NCI-H1694 treated with DMSO at 0.1 percent for 48 hours (cell line): ENCODE results near the gene TMIGD2.
"Not testable (repeated sequence)": the region's sequence is repeated elsewhere in the genome, so short reads cannot be mapped to it uniquely, and the experiment has no call there.

ENCODE experiments used
- DNase-seq: peaks from one replicate; lab custom pipeline; 2025; lab: John Stamatoyannopoulos, UW

TMIGD2 gene

GRCh38 chr19:4295972-4296771 lies 6.0 kb downstream of the TMIGD2 start:
- DNase-seq = peak; percentile 94

DNA sequence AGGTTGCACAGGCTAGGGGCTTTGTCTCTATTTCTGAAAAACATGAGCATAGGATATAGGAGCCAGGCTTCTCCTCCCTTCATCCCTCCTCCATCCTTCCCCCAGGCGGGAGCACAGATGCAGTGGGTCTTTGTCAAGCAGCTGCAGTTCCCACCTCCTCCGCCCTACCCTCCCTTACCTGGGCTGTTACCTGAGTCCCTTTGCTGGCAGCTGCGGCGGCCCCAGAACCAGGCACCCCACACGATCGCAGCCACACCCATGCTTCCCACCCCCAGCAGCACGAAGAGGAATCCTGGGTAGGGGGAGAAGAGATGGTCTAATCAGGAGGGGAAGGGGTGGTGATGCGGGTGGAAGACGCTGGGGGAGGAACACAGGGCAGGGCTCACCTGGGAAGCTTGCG lies 7.8 kb downstream of the TMIGD2 start:
- DNase-seq = no peak

DNA sequence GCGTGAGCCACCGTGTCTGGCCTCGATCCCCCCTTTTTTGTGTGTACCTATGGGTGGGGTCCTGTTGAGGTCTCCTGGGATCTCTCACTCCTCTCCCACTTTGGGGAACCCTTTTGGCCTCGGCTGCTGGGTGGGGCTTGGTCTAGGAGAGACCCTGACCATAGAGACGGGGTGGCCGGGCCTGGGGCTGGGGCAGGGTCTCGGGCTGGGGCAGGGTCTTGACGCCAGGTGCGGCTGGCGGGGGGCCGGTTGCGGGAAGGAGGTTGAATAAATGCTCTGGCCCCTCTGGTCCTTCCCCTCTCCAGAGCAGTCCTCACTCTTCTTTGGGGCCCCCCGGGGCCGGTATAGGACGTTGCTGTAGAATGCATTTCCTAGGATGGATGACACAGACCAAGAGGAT lies 9.7 kb downstream of the TMIGD2 start:
- no peak for DNase-seq

DNA sequence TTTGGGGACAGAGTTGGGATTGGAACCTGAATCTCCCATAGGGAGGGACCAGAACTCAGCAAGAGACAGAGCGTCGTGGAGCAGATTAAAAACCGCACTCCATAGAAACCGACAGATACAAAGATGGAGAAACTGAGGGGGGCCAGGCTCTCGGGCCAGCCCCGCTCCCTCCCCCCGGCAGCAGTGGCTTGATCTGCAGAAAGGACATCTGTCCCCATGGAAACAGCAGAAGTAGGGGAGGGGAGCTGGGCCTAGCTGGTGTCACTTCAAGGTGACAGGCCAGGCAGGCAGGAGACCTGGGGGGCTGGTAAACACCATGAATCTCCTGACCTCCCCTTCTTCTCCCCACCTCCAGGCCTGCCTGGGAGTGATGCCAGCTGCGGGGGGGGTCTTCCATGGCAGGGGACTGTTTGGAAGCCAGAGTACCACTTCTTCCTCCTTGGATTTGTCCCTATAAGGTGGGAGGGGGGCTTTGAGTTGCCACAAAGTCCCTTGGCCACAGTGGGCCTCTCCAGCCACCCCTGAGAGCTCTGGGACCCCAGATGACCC lies 10.9 kb downstream of the TMIGD2 start:
- no peak for DNase-seq

GRCh38 chr19:4288091-4288777 lies 14.0 kb downstream of the TMIGD2 start:
- DNase-seq = no peak

DNA sequence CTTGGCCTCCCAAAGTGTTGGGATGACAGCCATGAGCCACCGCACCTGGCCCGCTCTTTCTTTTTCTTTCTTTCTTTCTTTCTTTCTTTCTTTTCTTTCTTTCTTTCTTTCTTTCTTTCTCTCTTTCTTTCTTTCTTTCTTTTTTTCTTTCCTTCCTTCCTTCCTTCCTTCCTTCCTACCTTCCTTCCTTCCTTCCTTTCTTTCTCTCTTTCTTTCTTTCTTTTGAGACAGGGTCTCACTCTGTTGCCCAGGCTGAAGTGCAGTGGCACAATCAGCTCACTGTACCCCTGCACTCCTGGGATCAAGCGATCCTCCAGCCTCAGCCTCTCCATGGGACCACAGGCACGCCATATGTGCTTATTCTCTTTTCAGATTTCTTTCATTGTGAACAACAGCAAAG lies 16.0 kb downstream of the TMIGD2 start:
- not testable (repeated sequence) for DNase-seq

GRCh38 chr19:4284974-4285373 lies 17.2 kb downstream of the TMIGD2 start:
- DNase-seq = no peak

GRCh38 chr19:4284176-4284958 lies 17.8 kb downstream of the TMIGD2 start:
- DNase-seq = no peak

- no peak for DNase-seq
Observed at GRCh38 chr19:4279530-4280422, 22.4 kb downstream of the TMIGD2 start.

GRCh38 chr19:4279267-4279529 lies 23.0 kb downstream of the TMIGD2 start:
- no peak for DNase-seq

DNA sequence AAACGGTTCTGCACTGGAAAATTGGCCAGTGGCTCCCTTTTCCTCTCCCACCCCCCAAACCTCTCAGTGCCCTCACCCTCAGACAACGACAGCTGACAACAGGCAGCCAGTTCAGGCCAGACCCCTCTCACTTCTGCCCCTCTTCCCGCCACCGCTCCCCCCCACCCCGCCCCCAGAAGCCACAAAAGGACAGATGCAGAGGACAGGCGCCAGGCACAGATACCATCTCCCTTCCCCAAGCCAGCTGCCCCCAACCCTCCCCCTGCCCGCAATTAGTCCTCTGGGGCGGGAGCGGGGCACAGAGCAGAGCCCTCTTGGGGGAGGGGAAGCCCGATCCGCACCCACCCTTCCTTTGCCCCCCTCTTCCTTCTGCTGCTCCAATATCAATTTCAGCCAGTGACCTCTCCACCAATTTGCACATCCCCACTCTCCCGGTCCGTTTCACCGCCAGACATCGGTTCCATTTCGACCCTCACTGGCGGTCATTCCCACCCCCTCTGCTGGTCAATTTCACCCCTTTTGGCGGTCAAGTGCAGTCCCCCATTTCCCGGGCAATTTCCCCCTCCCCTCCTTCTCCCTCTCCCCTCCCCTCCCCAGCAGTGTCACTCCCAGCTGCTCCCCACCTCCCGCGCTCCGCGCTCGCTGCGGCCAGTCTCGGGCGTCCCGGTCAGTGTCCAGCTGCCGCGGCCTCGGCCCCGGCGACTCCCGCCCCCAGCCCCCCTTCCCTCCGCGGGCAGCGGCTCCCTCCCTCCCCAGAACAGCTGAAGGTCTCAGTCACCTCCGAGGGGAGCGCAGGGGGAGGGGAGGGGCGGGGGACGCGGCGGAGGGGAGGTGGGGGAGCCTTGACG lies 23.5 kb downstream of the TMIGD2 start, which contains the start of gene SHD:
TSS of gene SHD (plus strand) at position 848 of the 848 bp plus-strand sequence. CDS start 798 bp downstream, outside the sequence.
- DNase-seq = peak; percentile 44

DNA sequence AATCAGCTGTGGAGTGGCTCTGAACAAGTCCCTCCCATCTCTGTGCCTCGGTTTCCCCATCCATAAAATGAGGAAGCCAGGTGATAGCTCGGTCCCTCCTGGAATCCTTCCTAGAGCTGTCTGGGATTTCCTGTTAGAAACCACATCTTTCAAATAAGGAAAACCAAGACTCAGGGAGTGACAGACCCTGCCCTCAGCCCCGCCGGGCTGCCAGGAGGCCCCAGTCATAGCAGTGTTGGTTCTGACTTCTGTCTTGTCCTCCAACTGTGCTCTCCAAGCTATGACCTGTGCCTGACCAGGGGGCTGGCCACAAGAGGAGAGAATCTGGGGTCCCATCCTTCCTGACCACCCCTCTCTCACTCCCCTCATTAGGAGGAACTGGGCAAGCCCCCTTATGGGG lies 24.2 kb downstream of the TMIGD2 start:
- DNase-seq = no peak

DNA sequence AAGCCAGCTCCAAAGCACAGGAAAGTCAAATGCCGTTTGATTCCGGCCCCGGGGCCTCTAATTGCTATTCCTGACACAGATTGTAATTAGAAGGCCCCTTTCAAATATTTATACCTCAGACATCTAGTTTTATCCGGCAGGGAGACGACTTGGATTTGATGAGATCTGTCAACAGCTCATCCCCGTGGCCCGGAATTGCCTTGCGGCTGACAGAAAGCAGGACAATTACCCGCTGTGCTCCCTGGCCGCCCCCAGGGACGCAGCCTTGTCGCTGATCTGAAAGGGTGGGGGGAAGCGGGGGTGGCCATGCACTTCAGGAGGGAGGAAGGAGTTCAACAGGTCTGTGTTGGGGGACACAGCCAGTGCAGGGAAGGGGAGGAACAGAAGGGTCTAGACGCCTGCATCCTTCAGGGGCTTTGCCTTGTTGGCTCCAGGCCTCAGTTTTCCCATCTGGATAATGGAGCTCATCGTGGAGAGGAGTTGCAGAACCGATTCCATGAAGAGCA lies 24.9 kb downstream of the TMIGD2 start:
- DNase-seq = no peak

DNA sequence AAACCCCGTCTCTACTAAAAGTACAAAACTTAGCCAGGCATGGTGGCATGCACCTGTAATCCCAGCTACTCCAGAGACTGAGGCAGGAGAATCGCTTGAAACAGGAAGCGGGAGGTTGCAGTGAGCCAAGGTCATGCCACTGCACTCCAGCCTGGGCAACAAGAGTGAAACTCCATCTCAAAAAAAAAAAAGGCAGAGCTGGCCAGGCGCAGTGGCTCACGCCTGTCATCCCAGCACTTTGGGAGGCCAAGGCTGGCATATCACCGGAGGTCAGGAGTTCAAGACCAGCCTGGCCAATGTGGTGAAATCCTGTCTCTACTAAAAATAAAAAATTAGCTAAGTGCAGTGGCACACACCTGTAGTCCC lies 27.9 kb downstream of the TMIGD2 start:
- DNase-seq = not testable (repeated sequence)

DNA sequence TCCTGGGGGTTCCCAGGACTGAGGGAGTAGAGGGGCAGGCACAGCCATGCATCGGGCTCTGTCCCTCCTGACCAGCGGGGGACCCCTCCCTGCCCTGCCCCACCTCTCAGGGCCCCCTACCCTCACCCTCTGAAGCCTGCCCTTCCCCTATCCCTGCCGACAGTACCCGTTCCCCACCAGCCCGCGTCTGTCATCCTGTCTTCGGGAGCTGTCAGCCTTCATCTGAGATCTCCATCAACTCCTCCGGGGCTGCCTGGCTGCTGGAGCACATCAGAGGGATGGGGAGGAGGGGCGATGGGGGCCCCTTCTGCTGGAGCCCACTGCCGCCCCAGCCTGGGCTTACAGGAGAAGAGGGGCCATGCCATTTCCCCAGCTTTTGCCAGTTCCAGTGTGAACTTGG lies 29.3 kb downstream of the TMIGD2 start:
- DNase-seq = no peak

- no peak for DNase-seq
Observed at GRCh38 chr19:4268816-4269430, 33.3 kb downstream of the TMIGD2 start.

- no peak for DNase-seq
Observed at GRCh38 chr19:4267901-4268815, 34.0 kb downstream of the TMIGD2 start.

DNA sequence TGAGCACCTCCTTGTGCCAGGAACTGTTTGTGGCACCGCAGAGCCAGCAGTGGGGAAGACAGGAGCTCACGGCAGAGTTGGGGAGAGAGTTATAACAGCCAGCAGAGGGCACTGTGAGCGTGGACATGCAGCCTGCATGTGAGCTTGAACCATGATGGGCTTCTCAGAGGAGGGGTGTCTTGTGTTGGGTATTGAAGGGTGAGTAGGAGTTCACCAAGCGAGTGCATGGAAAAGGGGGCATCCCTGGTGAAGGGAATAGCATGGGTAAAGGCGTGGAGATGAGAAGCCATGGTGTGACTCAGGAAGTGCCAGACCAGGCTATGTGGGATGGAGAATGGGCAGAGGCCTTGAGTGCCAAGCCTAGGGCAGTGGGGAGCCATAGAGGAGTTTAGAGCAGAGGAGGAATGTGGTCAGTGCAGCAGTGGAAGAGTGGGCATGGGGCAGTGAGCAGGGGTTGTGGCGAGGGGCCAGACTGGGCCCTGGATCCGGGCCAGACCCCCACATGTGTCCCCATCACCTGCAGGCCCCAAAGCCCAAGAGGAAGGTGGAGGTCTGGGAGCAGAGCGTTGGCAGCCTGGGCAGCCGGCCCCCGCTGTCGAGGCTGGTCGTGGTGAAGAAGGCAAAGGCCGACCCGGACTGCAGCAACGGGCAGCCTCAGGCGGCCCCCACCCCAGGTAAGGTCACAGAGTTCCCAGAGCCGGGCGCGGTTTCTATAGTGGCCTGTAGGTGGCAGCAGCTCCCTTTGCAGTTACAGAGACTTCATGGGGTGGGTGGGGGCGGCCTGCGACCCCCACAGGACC lies 34.9 kb downstream of the TMIGD2 start:
- peak; percentile 60 for DNase-seq
